NB4 (cell line): Measurements from ENCODE around the gene DNAH17.

Experiments
- CTCF ChIP-seq: IDR thresholded peaks from one replicate; pipeline ENCODE4 v1.5.1; 2012; ENCODE audit warnings: low read depth, low read length
- MAX ChIP-seq: IDR thresholded peaks from 2 replicates; pipeline ENCODE4 v1.6.1; 2011; ENCODE audit warnings: low read depth, low read length

GRCh38 chr17:78608804-78609186 is 31.6 kb upstream of the DNAH17 start:
- TF ChIP-seq CTCF (no peak), MAX (no peak)
